Activated T-cell treated with anti-CD3 and anti-CD28 coated beads, Interleukin-2, amount 50 U/mL, for 24 hours (primary cell): ENCODE results near the gene CYSTM1.
"Not testable (repeated sequence)": the region's sequence is repeated elsewhere in the genome, so short reads cannot be mapped to it uniquely, and the experiment has no call there.

Source experiments
- DNase-seq: peaks from one replicate; pipeline ENCODE4 v3.0.0-alpha.2; 2020
- H3K27ac Mint-ChIP-seq: 2 replicates; pipeline ENCODE4 v1.8.0; 2020; ENCODE audit warnings: mild to moderate bottlenecking, mixed read lengths
- H3K27me3 Mint-ChIP-seq: 2 replicates; pipeline ENCODE4 v1.8.0; 2020; ENCODE audit warnings: mixed read lengths
- H3K36me3 Mint-ChIP-seq: 2 replicates; pipeline ENCODE4 v1.8.0; 2020; ENCODE audit warnings: low read depth, mixed read lengths
- H3K4me1 Mint-ChIP-seq: 2 replicates; pipeline ENCODE4 v1.8.0; 2020; ENCODE audit warnings: low read depth, mixed read lengths
- H3K4me3 Mint-ChIP-seq: 2 replicates; pipeline ENCODE4 v1.8.0; 2020; ENCODE audit warnings: mild to moderate bottlenecking, moderate library complexity, mixed read lengths
- H3K9me3 Mint-ChIP-seq: 2 replicates; pipeline ENCODE4 v1.8.0; 2020; ENCODE audit warnings: mixed read lengths

CYSTM1 gene

DNA sequence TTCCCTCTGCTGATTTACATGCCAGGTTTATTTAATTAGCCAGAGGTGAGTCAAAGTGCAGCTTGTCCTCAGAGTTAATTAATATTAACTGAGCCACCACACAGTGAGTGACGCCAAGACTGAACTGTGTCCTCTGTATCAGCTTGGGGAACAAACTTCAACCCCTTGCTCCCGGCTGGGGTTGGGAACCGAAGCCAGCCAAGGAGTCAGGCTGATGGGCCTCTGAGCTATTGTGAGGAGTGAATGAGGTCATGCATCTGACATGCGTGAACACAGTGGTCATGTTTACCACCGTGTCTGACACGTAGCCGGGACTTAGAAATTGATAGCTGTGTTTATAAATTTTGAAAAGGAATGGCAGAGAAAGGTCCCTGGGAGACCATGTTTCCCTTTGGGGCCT is 32.1 kb upstream of the CYSTM1 start:
- peaks cover 25% of the 10 kb centered on the region for H3K27me3 Mint-ChIP-seq
- H3K4me1 Mint-ChIP-seq: peaks cover 23% of the 10 kb centered on the region
- no peak for DNase-seq
- no peak overlapping the region for H3K4me3 Mint-ChIP-seq
- no peaks in the 10 kb centered on the region for H3K9me3 Mint-ChIP-seq
- no peak overlapping the region for H3K27ac Mint-ChIP-seq
- no peaks in the 10 kb centered on the region for H3K36me3 Mint-ChIP-seq

DNA sequence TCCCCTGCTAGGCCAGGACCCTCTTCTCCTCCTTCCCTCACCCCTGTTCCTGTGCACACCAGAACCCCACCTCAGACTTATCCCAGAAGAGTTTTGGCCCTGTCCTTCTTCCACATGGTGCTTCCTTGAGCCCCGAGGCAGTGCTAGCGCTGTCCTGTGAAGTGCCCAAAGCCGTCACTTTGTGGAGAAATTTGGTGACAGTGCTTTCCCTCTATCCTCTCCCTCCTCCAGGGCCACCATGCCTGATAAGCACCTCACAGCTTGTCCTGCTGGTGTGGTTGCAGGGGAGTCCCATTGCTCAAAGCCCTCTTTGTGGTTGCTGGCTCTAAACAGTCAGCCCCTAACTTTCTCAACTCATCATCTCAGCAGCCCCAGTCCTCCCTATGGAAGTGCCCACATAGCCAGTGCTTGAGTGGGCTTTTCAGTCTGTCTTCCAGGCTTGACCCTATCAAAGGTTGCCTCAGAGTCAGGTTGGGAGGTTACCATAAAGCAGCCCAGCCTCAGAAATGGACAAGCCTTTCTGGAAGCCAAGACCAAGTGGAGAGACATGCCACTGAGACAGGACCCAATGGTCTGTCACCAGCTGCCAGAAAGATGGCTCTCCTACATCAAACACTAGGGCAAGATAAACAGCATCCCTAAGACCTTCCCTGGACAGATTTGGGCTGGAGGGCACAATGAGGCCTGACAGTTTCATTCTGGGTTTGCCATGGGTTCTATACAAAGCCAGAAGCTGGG is 31.3 kb upstream of the CYSTM1 start:
- H3K9me3 Mint-ChIP-seq: no peaks in the 10 kb centered on the region
- H3K36me3 Mint-ChIP-seq: no peaks in the 10 kb centered on the region
- peaks cover 25% of the 10 kb centered on the region for H3K27me3 Mint-ChIP-seq
- no peak for DNase-seq
- H3K27ac Mint-ChIP-seq: no peak overlapping the region
- no peak overlapping the region for H3K4me3 Mint-ChIP-seq
- peaks cover 22% of the 10 kb centered on the region for H3K4me1 Mint-ChIP-seq

DNA sequence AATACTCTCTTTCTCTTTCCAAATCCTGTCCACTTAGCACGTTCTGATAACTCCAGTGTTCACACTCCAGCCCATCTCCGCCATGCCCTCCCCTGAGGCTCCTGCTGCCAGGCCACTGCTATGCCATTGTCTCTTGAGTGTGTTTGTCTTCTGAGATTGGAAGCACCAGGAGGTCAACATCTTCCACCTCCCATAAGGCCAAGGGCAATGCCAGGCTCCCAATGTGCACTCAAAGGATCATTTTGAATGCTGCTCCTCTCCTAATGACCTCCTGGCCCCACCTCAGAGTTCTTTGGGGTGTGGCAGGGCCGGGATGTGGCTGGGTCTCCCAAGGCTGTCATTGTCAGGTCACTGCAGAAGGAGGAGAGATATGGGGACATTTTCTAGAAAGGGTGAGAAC is 29.7 kb upstream of the CYSTM1 start:
- Mint-ChIP-seq H3K9me3 (no peaks in the 10 kb centered on the region), H3K4me1 (peaks cover 22% of the 10 kb centered on the region), H3K27me3 (peaks cover 25% of the 10 kb centered on the region), H3K4me3 (peak overlapping the region; percentile 29), H3K27ac (no peak overlapping the region), H3K36me3 (no peaks in the 10 kb centered on the region)
- no peak for DNase-seq

DNA sequence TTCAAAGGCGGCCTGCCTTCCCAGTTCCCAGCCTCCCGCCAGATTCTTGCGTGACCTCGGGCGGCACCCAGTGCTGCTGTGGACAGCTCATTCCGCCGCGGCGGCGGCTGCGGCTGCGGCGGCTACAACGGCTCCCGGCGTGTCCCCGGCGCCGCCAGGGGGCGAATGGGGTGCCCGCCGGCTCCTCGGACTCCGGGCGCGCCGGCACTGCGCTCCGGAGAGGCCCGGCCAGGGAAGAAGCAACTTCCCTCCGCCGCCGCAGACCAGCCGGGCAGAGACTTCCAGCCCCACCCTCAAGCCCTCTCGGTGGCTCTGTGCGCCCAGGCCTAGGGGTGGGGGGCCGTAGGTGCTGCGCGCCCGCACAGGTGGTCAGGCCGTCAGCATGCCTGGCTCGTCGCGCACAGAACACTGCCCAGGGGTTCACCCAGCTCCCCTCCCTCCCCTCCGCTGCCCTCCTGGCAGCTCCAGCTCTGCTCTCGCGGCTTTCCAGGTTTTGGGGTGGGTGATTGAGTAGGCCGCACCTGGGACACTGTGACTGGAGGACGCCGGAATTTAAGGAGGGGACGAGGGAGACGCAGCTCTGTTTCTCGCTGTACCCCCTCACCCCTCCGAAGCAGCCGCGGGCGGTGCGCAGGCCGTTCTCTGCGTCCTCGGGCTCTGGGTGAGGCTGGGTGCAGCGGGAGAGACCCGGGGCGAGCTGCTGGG is 29.0 kb upstream of the CYSTM1 start:
- peaks cover 25% of the 10 kb centered on the region for H3K27me3 Mint-ChIP-seq
- DNase-seq: peak; percentile 74
- peaks cover 22% of the 10 kb centered on the region for H3K4me1 Mint-ChIP-seq
- H3K9me3 Mint-ChIP-seq: no peaks in the 10 kb centered on the region
- no peak overlapping the region for H3K27ac Mint-ChIP-seq
- no peaks in the 10 kb centered on the region for H3K36me3 Mint-ChIP-seq
- H3K4me3 Mint-ChIP-seq: peak overlapping the region; percentile 54

DNA sequence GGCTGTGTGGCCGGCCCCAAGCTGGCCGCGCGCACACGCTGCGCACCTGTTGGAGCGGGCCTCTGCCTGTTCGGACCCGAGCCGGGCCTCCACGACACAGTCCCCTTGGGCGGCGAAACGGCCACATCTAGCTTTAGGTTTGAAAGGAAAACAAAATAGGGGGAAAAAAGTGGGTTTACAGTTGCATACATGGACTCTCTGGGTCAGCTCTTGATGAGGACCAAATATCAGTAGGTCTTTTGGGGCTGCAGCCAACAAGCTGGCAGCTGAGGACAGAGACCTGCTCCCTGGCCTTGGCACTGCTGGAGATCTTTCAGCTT is 28.5 kb upstream of the CYSTM1 start:
- no peak overlapping the region for H3K27ac Mint-ChIP-seq

DNA sequence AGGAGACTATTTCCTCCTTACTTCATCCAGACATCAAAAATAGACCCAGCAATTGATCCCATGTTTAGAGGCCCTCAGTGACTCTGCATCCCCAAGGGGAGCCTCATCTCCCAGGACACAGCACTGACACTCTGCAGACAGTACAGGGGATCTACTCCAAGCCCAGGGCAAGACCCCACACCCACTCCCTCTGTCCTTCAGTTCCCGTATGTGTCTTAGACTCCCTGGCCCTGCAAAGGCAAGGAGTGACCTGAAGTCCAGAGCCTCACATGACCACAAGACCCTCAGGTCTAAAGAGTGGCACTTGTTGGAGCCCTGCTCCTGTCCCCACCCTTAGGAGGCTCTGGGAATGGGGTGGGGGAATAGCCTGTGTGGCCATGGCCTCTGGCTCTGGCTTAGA is 27.5 kb upstream of the CYSTM1 start:
- Mint-ChIP-seq H3K9me3 (no peaks in the 10 kb centered on the region), H3K4me1 (peaks cover 22% of the 10 kb centered on the region), H3K27ac (no peak overlapping the region), H3K27me3 (peaks cover 25% of the 10 kb centered on the region), H3K36me3 (no peaks in the 10 kb centered on the region), H3K4me3 (no peak overlapping the region)
- DNase-seq: no peak

More for the DNA sequence above, 28.5 kb upstream of the CYSTM1 start:
- H3K4me3 Mint-ChIP-seq: peak overlapping the region; percentile 54
- no peaks in the 10 kb centered on the region for H3K36me3 Mint-ChIP-seq
- peaks cover 22% of the 10 kb centered on the region for H3K4me1 Mint-ChIP-seq
- H3K9me3 Mint-ChIP-seq: no peaks in the 10 kb centered on the region
- peaks cover 25% of the 10 kb centered on the region for H3K27me3 Mint-ChIP-seq
- DNase-seq: no peak

DNA sequence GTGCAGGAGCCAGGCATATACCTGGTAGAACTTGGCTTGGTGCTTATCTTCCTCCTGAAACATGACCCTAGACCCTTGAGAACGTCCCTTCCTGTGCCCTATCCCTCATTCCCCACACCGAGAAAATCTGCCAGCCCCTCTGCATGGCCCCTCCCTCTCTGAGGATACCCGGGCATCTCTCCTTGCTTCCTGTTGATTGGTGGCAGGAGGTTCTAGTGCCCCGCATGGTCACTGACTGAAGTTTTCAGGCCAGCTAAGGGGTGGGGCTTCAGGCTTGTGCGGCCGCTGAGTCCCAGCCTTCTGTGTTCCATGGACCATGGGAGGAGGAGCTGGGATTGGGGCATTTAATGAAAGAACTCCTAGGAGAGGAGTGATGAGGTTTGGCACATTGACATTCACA is 26.5 kb upstream of the CYSTM1 start:
- Mint-ChIP-seq H3K9me3 (no peaks in the 10 kb centered on the region), H3K4me3 (no peak overlapping the region), H3K4me1 (peaks cover 22% of the 10 kb centered on the region), H3K36me3 (no peaks in the 10 kb centered on the region), H3K27me3 (peaks cover 25% of the 10 kb centered on the region), H3K27ac (no peak overlapping the region)
- DNase-seq: no peak

DNA sequence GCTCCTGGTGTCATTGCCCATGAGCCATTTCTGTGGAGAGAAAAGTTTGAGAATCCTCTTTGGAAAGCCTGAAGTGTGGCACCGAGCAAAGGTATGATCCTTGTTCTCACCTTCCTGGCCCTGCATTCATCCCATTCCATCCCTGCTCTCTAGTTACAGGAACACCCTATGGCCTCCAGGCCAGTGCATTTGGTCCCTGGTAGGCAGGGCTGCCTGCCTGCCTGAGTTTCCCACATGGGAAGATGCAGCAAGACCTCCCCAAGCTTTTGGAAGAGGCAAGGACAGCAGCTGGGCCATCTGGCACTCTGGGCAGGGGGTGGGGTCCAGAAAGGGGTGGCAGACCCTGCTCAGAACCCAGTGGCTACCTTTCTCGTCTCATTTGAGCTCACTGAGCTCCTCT is 24.8 kb upstream of the CYSTM1 start:
- peaks cover 11% of the 10 kb centered on the region for H3K4me1 Mint-ChIP-seq
- H3K36me3 Mint-ChIP-seq: no peaks in the 10 kb centered on the region
- no peaks in the 10 kb centered on the region for H3K9me3 Mint-ChIP-seq
- peaks cover 17% of the 10 kb centered on the region for H3K27me3 Mint-ChIP-seq
- H3K27ac Mint-ChIP-seq: no peak overlapping the region
- no peak overlapping the region for H3K4me3 Mint-ChIP-seq
- no peak for DNase-seq

DNA sequence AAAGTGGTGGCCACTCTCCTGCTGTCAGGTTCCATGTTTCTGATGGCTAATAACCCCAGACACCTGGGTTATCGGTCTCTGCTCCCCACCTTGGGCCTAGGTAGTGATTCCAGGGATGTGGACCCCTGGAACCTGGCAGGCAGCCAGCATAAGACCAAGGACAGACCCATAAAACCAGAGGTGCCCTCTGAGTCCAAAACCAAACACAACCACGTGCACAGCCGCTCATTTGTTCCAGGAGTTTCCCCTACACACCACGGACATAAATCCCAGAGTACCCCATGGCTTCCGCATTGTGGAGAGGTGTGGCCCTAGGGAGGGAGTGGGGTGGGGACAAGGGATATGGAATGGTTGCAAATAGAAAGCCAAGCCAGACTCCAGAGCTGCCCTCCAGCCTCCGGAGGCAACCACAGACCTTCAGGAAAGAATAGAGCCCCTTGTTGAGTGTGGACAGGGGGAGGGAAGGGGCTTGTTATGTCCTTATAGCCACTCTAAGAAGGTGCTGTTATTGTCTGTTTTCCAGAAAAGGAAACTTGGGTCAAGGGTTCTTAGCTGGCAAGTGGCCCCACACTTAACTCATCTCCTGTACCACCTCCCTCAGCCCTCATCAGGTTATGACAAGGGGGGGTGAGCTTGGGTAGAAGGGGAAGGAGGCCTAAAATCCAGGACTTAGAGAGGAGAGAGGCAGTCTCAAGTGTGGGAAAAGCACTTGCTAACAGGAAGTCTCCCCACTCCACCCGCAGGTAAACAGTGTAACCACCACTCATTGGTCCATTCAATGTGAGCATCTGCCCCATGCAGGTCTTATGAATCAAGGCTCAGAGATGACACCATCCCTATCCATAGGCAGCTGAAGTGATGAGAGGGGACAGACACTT is 23.6 kb upstream of the CYSTM1 start:
- H3K27ac Mint-ChIP-seq: no peak overlapping the region
- no peaks in the 10 kb centered on the region for H3K36me3 Mint-ChIP-seq
- H3K27me3 Mint-ChIP-seq: peaks cover 8% of the 10 kb centered on the region
- DNase-seq: no peak
- H3K4me1 Mint-ChIP-seq: peaks cover 4% of the 10 kb centered on the region
- no peaks in the 10 kb centered on the region for H3K9me3 Mint-ChIP-seq
- H3K4me3 Mint-ChIP-seq: no peak overlapping the region

DNA sequence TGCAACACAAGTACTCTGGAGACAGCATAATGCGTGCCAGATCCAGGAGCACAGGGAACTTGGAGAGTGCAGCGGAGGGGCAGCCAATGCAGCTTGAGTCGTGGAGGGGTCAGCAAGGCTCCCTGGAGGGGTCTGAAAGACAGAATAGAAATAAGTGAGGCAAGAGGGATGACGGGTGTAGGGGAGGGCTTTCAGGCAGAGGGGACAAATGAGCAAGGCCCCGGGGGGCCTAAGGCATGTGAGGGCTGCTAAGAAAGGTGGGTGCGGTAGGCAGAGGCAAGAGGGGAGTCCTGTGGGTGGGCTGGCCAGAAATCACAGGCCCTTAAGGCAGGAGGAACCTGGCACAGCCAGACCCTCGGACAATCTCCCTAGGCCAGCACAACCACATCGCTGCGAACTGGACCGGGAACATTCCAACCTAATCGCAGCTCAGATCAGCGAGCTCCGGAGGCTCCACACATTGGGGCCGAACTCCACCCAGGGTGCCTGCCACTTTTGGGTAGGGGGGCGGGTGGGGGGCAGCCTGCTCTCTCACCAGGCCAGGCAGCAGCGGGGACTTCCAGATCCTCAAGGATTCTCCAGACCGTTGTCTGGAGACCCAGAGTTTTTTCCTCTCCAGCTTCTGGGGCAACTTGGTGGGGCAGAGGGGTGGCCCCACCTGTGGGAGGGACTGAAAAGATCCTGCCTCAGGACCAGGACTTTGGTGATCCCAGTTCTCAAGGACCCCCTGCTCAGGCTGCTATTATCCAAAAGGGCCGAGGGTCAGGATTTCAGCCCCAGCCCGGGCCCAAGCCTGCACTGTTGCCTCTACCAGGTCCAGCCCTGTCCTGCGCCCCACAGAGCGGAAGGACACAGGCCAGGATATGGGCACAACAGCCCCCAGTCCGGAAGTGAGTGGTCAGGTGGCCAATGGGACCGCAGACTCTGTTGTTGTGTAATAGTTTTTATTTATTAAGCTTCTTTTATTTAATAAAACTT is 22.7 kb upstream of the CYSTM1 start:
- Mint-ChIP-seq H3K27me3 (no peaks in the 10 kb centered on the region), H3K4me1 (peaks cover 6% of the 10 kb centered on the region), H3K27ac (no peak overlapping the region)

DNA sequence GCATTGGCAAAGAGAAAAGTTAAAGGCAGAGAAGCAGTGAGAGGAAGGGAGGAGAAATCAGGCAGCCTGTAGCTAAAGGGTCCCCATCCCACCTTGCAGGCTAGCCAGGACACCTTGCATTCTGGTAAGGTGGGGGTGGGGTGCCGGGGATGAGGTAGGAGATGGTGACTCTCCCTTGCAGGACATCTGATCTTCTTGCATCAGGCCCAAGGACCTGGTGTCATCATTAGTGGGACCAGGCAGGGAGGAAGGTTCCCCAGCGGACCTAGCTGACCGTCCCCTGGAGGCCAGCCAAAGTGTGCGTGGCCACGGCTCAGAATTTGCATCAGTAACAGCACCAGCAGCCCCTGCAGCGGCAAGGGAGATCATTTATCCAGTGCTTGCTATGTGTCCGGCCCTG is 21.7 kb upstream of the CYSTM1 start:
- Mint-ChIP-seq H3K4me1 (peaks cover 8% of the 10 kb centered on the region), H3K9me3 (no peaks in the 10 kb centered on the region), H3K4me3 (no peak overlapping the region), H3K36me3 (no peaks in the 10 kb centered on the region), H3K27me3 (no peaks in the 10 kb centered on the region), H3K27ac (no peak overlapping the region)
- DNase-seq: no peak

More for the DNA sequence above, 22.7 kb upstream of the CYSTM1 start:
- no peaks in the 10 kb centered on the region for H3K36me3 Mint-ChIP-seq
- no peak for DNase-seq
- H3K4me3 Mint-ChIP-seq: no peak overlapping the region
- no peaks in the 10 kb centered on the region for H3K9me3 Mint-ChIP-seq

DNA sequence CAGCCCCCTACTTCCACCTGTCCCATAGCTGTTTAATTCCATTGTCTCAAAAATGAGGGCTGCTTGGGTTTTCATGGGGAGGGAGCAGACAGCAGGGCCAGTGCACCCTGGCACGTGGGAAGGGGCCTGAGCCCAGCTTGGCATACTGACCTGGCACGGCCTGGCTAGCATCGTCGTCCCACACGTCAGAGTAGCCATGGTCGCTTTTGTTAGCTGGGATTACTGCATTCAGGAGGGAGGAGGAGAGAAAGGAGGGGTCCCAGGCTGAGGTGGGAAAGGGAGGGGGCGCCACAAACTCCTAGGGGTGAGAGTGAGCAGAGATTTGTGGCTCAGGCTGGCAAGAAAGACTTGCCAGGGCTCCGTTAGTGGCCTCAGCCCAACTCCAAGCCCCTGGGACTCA is 21.1 kb upstream of the CYSTM1 start:
- H3K27me3 Mint-ChIP-seq: no peaks in the 10 kb centered on the region
- no peaks in the 10 kb centered on the region for H3K9me3 Mint-ChIP-seq
- DNase-seq: no peak
- no peaks in the 10 kb centered on the region for H3K36me3 Mint-ChIP-seq
- no peak overlapping the region for H3K27ac Mint-ChIP-seq
- H3K4me3 Mint-ChIP-seq: no peak overlapping the region
- peaks cover 8% of the 10 kb centered on the region for H3K4me1 Mint-ChIP-seq

DNA sequence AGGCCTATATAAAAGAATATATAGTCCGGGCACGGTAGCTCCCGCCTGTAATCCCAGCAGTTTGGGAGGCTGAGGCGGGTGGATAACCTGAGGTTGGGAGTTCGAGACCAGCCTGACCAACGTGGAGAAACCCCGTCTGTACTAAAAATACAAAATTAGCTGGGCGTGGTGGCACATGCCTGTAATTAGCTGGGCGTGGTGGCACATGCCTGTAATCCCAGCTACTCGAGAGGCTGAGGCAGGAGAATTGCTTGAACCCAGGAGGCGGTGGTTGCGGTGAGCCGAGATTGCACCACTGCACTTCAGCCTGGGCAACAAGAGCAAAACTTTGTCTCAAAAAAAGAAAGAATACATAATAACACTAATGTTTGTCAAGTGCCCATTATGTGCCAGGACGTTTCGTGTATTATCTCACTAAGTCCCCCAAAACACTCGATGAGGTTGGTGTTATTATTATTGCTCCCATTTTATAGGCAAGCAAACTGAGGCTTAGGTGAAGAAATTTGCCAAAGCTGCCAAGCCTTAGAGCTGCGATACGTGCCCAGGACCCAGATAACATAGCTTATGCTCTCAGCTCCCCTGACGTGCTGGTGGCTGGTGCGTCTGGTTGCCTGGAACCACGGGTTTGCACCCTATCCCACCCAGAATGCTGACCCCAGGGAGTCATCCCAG is 20.1 kb upstream of the CYSTM1 start:
- not testable (repeated sequence) for H3K36me3 Mint-ChIP-seq, H3K27me3 Mint-ChIP-seq, H3K27ac Mint-ChIP-seq, H3K4me1 Mint-ChIP-seq, H3K4me3 Mint-ChIP-seq, H3K9me3 Mint-ChIP-seq, DNase-seq
